ENCODE results near the gene SLC7A5.
"Not testable (repeated sequence)": the region's sequence is repeated elsewhere in the genome, so short reads cannot be mapped to it uniquely, and the experiment has no call there.

Gene SLC7A5

DNA sequence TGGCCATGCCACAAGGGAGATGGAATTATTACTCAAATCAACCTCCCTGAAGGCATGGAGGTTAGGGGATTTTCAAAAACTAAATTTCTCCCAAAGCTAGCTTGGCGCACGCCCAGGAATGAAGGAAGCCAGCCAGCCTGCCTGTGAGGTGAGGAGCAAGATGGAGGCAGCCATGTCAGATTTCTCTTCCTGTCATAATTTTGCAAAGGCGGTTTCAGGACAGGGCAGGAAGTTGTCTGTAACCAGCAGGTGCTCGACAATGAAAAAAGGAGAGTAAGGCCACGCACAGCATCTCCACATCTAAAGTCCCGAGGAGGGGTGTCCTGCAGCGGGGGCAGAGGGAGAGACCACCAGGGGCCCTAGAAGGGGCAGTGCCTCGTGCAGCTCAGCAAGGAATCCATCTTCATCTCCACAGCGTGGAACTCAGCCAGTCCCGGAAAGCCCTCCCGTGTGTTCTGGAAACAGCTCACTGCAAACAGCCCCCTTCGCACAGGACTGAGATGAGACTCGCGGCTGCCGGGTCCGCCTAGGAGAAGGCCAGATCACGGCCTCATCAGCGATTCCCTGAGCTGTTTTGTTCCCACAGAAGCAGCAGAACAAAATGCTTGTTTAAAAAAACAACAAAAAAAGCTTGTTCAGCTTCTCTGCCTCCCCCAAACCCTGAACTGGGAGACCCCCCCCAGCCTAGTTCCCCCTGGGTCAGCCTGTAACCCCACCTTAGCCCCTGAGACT is 47.8 kb downstream of the SLC7A5 start:
- FAIRE-seq, result no peak

DNA sequence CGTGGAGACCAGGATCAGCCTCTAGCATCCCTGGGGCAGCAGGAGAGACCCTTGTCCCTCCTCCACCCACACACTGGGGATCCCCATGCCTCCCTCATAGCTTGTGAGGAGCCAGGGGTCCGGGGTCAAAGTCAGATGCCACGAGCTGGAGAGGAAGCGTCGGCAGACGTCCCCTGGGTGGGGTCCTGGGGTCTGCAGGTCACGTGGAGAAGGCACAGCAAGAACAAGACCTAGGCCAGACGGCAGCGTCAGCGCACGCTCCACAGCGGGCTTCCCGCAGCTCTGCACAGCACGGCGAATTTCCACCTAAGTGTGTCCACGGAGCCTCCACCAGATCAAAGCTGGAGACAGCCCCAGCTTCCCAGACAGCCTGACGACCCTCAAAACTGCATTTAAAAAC is 49.3 kb downstream of the SLC7A5 start:
- no peak for FAIRE-seq

DNA sequence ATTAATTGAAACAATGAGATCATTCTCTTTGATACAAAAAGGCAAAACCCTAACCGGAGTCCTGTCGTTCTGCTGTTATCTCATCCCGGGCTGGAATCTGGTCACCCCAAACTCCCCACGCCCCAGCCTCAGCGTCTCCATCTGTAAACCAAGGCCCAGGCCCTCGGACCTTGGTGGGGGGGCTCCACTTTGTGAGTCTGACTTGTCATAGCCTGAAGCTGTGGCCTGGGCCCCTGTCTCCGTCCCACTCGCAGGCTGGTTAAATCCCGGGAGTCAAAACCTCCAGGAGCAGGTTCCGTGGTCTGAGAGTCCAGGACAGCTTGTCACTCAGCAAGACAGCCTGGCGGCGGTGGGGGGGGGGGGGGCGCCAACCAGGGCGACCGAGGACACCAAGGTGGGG is 50.0 kb downstream of the SLC7A5 start:
- no peak for FAIRE-seq

DNA sequence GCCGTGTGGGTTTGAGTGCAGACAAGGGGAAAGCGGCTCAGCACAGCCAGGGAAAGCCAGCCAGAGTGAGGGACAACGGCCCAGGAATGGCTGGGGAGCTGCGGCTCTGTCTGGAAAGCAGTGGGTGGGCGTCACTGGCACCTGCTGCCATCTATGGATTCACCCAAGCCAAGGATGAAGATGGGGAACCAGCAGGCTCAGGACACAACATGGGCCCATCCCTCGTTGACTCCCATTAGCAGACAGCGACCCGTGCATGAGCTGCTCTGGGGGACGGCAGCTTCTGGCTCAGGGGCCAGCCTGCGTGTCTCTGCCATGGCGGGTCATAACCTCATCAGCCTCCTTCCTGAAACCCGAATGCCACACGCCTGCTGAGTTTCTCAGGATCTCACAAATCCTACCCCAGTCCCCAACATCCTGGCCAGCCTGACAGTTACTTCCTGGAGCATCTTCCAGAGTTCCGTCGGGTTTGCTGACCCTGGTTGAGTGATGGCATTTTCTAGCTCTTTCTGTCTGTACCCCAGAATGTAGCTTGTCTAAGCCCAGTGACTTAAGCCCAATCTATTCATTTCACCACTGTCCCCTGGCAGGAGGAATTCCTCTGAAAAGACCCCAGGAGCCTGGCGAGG is 50.7 kb downstream of the SLC7A5 start:
- no peak for FAIRE-seq

DNA sequence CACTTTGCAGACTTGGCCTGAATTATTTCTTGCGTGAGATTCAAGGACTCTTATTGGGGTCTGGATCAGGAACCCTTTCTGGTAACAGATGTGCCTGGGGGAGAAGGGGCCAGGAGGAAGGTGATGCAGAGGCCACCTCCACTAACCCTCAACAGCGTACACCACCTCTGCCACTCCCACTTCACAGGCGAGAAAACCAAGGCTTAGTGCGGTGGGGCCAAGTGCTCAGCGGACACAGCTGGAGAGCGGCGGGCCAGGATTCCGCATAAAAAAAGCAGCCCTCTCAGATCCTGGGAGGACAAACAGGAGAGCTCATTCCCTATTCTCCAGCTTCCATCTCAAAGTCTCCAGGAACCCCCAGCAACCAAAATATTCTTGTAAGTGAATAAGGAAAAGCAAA is 51.4 kb downstream of the SLC7A5 start:
- FAIRE-seq, result no peak

DNA sequence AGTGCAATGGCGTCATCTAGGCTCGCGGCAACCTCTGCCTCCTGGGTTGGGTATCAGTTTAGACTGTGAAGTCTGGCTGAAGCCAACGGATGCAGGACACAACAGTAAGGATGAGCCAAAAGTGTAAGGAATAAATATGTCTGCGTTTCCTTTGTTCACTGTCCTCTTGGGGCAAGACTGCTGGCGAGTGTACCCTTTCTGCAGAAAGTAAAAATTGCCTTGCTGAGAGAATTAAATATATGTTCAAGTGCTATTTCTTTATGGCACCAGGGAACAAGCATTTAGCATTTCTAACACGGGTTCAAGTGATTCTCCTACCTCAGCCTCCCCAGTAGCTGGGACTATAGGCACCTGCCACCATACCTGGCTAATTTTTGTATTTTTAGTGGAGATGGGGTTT is 51.9 kb downstream of the SLC7A5 start:
- FAIRE-seq, result not testable (repeated sequence)

DNA sequence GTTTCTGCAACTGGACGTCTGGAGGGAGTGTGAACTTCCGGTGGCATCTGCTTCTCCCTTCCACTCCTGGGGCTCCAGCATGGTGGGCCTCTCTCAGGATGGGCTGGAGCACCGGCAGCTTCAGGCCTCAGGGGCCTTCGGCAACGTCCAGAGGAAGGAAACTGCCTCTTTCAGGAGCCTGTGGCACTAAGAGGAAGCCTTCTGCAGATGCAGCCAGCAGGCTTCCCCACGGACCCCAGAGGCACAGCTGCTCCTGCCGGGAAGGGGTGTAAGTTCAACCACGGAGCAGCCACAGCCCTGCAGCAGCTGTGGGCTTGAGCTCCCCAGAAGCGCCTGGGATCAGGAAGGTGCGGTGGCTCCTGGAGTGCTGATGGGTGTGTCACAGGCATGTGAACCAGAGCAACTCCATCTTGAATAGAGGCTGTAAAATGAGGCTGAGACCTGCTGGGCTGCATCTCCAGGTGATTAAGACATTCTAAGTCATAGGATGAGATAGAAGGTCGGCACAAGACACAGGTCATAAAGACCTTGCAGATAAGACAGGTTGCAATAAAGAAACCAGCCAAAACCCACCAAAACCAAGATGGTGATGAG is 52.7 kb downstream of the SLC7A5 start:
- FAIRE-seq, result no peak

DNA sequence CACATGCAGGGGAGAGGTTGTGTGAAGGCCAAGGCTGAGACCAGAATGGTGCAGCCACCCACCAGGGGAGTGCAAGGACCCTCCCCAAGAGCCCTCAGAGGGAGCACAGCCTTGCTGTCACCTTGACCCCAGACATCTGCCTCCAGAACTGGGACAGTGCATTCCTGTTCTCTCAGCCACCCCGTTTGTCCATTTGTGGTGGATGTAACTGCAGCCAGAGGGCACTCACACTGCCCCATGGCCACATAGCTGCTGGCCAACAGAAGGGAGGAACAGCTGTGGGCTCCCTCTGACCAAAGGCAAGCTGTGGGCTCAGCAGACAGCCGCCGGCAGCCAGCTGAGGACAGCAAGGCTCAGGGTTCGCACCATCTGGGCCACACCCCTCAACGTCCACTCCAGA is 53.7 kb downstream of the SLC7A5 start:
- no peak for FAIRE-seq

DNA sequence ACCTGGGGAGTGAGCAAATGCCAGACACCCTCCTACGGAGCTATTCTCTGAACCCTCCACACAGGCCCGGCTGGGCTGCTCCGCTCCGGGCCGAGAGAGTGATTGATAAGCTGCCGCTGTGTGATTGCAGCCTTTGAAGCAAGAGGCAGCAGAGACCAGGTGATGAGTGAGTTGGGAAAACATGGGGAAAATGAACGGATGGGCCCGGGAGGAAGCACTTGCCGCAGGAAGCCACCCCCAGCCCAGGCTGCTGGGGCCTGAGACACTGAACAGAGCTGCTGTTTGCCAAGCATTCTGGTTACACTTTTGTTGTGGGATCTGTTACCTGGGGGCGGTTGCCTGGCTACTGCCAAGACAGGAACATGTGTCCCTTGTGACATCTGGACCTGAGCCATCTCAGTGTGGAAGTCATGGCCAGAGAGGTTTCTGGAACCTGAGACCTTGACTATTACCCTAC is 57.1 kb downstream of the SLC7A5 start:
- FAIRE-seq, result no peak

DNA sequence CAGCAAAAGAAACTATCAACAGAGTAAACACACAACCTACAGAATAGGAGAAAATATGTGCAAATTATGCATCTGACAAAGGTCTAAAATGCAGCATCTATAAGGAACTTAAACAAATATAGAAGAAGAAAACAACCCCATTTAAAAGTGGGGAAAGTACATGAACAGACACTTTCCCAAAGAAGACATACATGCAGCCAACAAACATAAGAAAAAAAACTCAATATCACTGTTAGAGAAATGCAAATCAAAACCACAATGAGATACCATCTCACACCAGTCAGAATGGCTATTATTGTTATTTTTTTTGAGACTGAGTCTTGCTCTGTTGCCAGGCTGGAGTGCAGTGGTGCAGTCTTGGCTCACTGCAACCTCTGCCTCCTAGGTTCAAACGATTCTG is 57.9 kb downstream of the SLC7A5 start:
- not testable (repeated sequence) for FAIRE-seq

DNA sequence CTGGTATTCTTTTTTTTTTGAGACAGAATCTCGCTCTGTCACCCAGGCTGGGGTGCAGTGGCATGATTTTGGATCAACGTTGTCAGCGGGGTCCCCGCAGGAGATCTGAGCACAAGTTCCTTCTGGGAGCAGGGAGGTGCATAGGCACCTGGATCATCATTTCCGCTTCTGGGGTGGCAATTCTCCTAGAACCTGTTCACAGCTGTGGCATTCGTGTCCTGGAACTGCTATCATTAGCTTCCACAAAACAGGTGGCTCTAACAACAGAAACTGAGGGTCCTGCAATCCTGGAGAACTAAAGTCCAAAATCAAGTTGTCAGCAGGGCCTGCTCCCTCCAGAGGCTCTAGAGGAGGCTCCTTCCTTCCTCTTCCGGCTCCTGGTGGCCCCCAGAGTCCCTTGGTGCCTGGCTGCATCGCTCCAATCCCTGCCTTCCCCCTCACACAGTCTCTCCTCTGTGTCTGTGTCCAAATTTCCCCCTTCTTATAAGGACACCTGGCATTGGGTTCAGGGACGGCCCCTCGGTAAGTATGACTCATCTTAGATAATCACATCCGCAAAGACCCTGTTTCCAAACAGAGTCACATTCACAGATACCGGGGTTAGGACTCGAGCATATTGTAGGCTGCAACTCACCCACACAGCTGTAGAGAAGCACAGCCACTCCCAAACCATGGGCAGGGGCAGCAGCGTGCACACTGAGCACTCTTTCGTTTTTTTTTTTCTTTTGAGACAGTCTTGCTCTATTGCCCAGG is 60.0 kb downstream of the SLC7A5 start:
- FAIRE-seq, result no peak

DNA sequence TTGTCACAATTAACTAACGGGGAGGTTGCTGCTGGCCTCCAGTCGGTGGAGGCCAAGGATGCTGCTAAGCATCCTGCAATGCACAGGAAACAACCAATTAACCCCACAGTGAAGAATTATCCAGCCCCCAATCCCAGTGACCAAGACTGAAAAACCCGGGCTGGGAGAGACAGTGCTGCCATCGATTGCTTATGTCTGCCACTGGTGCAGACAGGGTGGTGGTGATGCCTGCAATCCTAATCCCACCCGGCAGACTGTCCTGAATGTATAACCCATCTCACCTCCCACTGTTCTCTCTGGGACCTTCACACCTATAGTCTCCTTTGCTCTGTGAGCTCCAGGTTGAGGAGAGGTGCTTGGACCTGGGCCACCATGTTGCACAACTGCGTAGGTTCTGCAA is 61.2 kb downstream of the SLC7A5 start:
- FAIRE-seq, result no peak

DNA sequence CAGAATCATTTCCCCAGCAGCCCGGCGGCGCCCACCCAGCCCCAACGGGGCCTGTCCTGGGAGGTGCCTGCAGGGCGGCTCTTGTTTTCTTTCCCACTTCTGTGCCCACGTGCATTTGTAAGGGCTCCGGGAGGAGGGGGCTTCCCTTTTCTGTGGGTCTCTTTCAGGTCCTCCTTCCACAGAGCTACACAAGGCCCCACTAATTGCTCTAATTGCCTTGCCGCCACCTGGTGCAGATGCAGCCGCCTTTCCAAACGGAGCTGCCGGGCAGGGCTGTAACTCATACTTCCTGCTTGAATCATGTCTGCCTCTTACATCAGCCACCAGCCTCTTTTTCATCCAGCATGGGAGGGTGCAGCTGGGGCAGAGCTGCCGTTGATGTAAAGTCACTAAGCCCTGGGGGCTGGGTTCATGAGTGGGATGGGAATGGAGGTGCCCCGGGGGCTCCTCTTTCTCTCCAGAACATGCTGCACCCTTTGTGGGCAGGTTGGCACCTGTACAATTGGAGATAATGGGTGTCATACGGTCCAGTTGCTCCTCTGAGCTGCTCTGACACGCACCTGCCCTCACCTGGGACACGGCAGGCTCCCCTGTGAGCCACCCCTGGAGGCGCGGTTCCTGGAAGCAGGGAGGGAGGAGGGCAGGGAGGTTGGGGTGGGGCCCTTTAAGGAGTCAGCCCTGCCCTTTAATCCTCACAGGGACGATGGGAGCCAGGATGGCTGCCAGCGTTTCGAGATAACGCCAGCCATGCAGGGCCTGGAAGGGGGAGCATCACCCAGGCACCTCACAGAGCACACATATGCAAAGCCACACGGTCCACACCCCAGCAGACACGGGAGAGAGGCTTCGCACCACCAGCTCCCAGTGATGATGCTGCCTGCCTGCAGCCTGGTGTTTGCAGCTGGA is 62.4 kb downstream of the SLC7A5 start:
- no peak for FAIRE-seq

DNA sequence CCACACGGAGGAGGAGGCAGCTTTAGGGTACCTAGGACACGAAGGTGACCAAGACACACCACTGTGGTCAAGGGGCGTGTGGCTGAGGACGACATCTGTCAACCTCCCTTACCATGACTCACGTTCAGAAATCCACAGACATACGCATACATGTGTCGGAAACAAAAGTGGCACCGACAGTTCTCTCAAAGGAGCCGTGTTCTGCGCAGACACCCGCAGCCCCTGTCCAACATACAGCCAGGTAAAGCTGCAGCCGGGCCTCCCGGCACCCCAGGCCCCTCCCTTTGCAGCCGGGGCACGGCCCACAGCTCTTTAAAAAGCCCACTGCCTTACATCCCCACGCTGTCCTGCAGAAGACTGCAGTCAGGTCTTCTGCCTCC is 63.1 kb downstream of the SLC7A5 start:
- no peak for FAIRE-seq

DNA sequence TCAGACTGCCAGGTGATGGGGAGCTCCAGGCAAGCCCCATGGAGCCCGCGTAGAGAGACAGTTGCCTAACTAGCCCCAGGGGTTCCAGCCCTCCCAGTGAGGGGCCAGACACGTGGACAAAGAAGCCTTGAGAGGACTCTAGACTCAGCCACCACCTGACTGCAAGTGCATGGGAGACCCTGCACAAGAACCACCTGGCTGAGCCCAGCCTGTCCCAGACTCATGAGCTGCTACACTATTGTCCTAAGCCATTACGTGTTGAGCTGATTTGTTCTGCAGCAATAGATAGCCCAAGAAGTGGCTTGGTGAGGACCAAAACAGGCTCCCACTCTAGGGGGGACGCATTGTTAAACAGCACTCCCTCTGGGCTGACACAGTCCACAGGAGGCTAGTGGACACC is 65.9 kb downstream of the SLC7A5 start:
- FAIRE-seq, result no peak

DNA sequence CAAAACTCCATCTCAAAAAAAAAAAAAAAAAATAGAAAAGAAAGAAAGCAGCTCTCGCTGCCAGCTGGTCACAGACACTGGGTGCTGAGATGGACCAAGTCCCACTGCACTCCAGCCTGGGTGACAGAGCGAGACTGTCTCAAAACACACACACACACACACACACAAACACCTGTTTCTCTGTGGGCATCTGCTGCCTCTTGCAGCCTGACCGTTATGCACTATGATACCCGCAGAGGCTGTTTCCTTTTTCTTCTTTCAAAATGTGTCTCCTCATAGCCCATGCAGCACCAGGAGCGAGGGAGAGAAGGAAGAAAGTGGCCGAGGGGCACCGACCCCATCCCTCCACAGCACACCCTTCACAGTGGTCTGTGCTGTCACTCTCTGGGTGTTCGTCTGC is 66.6 kb downstream of the SLC7A5 start:
- no peak for FAIRE-seq

DNA sequence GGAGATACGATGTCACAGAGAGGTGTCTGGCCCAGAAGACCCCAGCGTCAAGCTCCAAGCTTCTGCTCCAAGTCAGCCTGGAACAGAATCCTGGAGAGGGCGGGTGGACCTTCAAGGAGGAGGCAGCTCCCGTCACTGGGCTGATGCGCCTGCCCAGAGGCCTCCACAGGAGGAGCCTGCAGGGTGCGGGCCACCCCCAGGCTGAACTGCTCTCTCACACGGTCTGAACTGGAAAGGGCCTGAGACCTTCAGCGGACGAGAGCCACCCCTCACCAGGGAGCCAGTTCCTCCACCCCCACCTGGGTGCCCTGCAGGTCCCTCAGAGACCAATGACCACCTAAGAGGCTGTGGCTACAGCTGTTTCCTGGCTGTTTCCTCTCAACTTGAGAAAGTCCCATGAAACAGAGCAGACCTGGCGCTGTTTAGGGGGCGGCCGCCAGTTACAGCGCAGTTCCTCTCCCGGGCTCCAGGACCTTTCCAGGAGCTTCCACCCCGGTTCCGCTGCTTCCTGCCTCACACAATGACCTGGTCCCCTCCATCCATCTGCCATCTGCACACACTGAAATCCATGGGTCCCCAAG is 67.5 kb downstream of the SLC7A5 start:
- no peak for FAIRE-seq

DNA sequence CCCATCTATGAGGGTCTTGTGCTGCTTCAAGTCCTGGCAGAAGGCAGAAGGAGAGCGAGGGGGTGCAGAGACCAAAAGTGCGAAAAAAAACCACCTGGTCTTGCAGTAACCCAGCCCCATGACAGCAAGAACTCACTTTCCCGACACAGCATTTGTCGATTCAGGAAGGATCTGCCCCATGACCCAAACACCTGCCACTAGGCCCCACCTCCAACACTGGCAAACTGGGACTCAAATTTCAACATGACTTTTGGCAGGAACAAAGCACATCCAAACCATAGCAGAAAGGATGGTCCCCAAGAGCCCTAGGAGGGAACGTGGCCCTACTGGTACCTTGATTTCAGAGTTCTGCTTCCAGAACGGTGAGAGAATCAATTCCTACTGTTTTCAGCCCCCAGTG is 68.8 kb downstream of the SLC7A5 start:
- FAIRE-seq, result no peak

DNA sequence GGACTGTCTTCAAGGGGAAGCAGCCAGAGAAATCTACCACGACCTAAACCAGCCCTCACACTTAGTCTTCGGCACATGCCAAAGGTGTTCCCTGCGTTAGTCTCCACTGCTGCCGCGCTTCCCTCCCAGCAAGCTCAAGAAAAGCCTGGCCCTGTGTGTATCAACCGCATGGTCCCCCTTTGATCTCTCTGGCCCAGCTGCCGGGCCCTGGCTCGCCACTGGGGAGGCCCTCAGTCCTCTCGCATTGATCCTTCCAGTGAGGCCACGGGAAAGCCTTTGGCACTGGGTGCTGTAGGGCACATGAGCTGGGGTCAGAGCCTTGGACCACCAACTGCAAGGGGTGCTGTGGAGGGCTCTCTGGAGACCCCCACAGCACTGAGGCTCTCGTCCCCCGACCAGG is 74.0 kb downstream of the SLC7A5 start:
- no peak for FAIRE-seq

DNA sequence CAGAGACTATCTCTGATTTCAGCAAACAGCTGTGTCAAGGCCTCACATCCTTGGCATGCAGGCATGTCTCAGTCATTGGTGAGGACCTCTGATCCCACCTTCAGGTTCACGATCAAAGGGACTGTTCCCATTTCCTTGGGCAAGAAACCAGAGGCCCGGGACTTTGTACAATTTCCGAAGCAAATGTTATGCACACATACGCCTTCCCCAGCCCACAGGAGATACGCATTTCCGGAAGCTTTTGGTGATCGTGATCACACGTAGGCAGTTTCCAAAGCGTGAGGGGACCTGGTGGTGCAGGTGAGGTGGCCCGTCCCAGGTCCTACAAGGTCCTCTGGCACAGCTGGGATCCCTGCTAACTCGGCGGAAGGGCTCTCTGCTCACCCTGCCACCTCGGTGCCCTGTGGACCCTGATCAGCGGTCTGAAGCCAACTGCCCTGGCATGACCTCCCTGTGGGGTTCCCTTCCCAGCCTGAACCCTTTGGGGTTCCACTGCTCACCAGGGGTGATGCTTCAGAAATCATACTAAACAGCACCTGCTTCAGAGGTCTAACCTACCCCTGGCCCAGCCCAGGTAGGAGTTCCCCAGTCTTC is 74.7 kb downstream of the SLC7A5 start:
- no peak for FAIRE-seq

DNA sequence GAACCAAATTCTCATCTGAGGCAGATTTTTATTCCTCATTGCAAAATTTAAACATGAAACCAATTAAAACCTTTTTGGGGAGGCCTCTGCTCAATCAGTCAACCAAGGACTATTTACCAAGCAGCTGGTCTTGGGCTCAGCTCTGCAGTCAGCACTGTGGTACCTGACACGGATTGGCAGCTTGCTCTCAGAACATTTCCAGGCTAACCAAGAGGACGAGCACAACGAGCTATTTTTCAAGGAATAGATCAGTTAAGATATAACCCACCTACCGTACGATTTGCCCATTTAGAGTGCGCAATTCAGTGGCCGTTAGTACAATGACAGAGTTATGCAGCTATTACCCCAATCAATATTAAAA is 77.1 kb downstream of the SLC7A5 start:
- FAIRE-seq, result no peak
